Erythroblast (primary cell): Measurements from ENCODE around the gene WDR45B.

Experiments used
- GATA1 ChIP-seq: IDR thresholded peaks from 2 replicates; pipeline ENCODE4 v1.6.1; 2011; ENCODE audit warnings: low read depth, mild to moderate bottlenecking, control low read depth, low read length, moderate library complexity
- POLR2A ChIP-seq: IDR thresholded peaks from 2 replicates; pipeline ENCODE4 v1.6.1; 2011; ENCODE audit warnings: mild to moderate bottlenecking, low read length

GRCh38 chr17:82604532-82604931 is 43.7 kb downstream of the WDR45B start:
- TF ChIP-seq POLR2A (no peak), GATA1 (no peak)
